PC-9 (cell line): ENCODE measurements around the gene ETV1.

Experiments
- EZH2 ChIP-seq: fragments of 200-600 bp; sonication (generic); IDR thresholded peaks from 2 replicates; pipeline ENCODE4 v1.8.0; 2017; ENCODE audit warnings: antibody characterized with exemption, low read depth
- TF ChIP-seq, protein P1 (sequence below): fragments of 200-600 bp; sonication (generic); conservative IDR thresholded peaks from 2 replicates; pipeline ENCODE4 v1.6.1; 2017; ENCODE audit warnings: mixed run types, antibody characterized with exemption, mild to moderate bottlenecking, moderate library complexity

DNA sequence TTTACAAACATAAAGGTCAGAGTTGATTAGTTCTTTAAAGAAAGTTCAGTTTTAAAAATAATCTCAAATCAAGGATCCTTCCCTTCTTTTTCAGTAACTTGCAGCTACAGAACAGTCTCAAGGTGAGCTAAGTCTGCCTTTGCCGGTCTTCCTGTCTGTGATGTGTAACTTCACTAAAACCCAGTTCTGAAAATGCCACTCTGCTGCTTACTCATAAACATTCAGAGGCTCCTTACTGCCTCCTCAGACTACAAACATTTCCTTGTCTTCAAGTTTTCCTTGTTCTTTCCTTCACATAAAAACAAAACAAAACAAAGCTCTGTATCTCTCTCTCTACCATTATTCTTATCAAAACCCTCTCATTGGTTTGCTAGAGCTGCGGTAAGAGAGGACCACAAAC, 128.7 kb downstream of the ETV1 start:
- TF ChIP-seq, protein P1, sequence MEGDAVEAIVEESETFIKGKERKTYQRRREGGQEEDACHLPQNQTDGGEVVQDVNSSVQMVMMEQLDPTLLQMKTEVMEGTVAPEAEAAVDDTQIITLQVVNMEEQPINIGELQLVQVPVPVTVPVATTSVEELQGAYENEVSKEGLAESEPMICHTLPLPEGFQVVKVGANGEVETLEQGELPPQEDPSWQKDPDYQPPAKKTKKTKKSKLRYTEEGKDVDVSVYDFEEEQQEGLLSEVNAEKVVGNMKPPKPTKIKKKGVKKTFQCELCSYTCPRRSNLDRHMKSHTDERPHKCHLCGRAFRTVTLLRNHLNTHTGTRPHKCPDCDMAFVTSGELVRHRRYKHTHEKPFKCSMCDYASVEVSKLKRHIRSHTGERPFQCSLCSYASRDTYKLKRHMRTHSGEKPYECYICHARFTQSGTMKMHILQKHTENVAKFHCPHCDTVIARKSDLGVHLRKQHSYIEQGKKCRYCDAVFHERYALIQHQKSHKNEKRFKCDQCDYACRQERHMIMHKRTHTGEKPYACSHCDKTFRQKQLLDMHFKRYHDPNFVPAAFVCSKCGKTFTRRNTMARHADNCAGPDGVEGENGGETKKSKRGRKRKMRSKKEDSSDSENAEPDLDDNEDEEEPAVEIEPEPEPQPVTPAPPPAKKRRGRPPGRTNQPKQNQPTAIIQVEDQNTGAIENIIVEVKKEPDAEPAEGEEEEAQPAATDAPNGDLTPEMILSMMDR: no peak
- TF ChIP-seq EZH2: no peak
